Measurements from ENCODE around the gene ANO6. TPM values are rescaled to one million over a fixed set of nuclear protein-coding genes. Genes with fewer than 3 reads are reported as not detected.
"Not testable (repeated sequence)": the region's sequence is repeated elsewhere in the genome, so short reads cannot be mapped to it uniquely, and the experiment has no call there.

ANO6 gene
- total RNA-seq, 4 donors from 2014 or later: 16.9 to 23.0 (median 20.4) TPM

DNA sequence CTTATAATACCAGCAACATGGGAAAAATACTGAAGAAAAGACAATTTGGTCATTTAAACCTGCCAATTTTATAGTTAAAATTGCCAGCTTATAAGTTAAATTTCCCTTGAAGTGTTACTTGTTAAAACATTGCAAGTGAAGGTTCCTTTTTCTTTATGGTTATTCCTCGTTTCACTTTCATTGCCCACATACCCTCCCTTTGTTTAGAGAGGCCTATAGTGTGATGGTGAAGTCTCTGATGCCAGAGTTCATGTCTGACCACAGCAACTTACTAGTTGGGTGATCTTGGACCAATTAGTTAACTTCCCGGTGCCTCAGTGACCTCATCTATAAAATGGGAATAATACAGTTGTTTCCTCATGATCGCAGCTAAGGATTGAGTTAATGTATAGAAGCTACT lies 173.5 kb downstream of the ANO6 start:
- H3K27me3 ChIP-seq: no peaks in the 10 kb centered on the region
- no peaks in the 10 kb centered on the region for H3K9me3 ChIP-seq
- H3K4me1 ChIP-seq: no peaks in the 10 kb centered on the region
- intact Hi-C loops (cut with DNase I; ENCODE audit: low total_unique reads): loop anchor here (10.0 kb wide), 1 partner anchor 205 kb away; no protein-coding TSS in a partner anchor
- no peak overlapping the region for H3K4me3 ChIP-seq
- in situ Hi-C loops (cut with MboI; ENCODE audit: low pct_ligation_motif_present in 1 of 4, low pct_unique_long_range_greater_than_20kb in 1 of 4, low sequenced_read_pairs in 3 of 4): loop anchor here in 3 of 4 donors (10.0 to 25.0 kb wide), 2 partner anchors 177 to 205 kb away; partner anchors contain the start of gene ANO6 (in 1 of the 3)
- TF ChIP-seq POLR2A (IDR thresholded peaks at IDR 0.05): no peak
- TF ChIP-seq EP300 (IDR thresholded peaks at IDR 0.05; ENCODE audit: low read depth): no peak
- TF ChIP-seq, protein P1, sequence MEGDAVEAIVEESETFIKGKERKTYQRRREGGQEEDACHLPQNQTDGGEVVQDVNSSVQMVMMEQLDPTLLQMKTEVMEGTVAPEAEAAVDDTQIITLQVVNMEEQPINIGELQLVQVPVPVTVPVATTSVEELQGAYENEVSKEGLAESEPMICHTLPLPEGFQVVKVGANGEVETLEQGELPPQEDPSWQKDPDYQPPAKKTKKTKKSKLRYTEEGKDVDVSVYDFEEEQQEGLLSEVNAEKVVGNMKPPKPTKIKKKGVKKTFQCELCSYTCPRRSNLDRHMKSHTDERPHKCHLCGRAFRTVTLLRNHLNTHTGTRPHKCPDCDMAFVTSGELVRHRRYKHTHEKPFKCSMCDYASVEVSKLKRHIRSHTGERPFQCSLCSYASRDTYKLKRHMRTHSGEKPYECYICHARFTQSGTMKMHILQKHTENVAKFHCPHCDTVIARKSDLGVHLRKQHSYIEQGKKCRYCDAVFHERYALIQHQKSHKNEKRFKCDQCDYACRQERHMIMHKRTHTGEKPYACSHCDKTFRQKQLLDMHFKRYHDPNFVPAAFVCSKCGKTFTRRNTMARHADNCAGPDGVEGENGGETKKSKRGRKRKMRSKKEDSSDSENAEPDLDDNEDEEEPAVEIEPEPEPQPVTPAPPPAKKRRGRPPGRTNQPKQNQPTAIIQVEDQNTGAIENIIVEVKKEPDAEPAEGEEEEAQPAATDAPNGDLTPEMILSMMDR (IDR thresholded peaks at IDR 0.05): no peak
- TF ChIP-seq POLR2AphosphoS5 (IDR thresholded peaks at IDR 0.05): no peak
- no peak for DNase-seq
- WGBS, 2 donors (ENCODE audit: low coverage in 1 of 2): 75 to 78% methylated on average over 3 of the region's 3 CpGs
- no peak overlapping the region for H3K27ac ChIP-seq
- H3K36me3 ChIP-seq: no peaks in the 10 kb centered on the region

DNA sequence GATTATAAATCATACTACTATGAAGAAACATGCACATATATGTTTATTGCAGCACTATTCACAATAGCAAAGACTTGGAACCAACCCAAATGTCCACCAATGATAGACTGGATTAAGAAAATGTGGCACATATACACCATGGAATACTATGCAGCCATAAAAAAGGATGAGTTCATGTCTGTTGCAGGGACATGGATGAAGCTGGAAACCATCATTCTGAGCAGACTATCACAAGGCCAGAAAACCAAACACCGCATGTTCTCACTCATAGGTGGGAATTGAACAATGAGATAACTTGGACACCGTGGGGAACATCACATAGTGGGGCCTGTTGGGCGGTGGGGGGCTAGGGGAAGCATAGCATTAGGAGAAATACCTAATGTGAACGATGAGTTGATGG lies 181.6 kb downstream of the ANO6 start:
- in situ Hi-C loops (cut with MboI; ENCODE audit: low pct_ligation_motif_present in 1 of 4, low pct_unique_long_range_greater_than_20kb in 1 of 4, low sequenced_read_pairs in 3 of 4): loop anchor here in 2 of 4 donors (10.0 to 25.0 kb wide), 2 partner anchors 185 to 233 kb away; partner anchors contain the start of gene ANO6 (in 1 of the 2)
- intact Hi-C loops (cut with DNase I; ENCODE audit: low total_unique reads): not testable (repeated sequence)

DNA sequence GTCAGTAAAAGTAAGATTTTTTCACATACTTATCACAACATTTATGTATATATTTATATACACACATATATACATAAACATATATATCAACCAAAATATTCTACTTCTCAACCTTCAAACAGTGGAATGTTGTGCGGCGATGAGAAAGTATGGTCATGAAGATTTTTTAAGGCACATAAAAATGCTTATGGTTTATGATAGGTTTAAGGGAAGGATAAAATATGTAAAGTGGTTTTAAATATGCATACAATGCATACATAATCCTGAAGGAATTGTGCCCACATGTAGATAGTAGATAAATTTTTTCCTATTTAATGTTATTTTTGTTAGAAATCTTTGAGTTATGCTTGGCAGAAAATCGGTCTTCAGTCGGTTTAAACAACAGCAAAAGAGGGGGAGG lies 182.7 kb downstream of the ANO6 start:
- in situ Hi-C loops (cut with MboI; ENCODE audit: low pct_ligation_motif_present in 1 of 4, low pct_unique_long_range_greater_than_20kb in 1 of 4, low sequenced_read_pairs in 3 of 4) (loop anchor here in 2 of 4 donors (10.0 to 25.0 kb wide), 2 partner anchors 186 to 234 kb away; partner anchors contain the start of gene ANO6 (in 1 of the 2)), intact Hi-C loops (cut with DNase I; ENCODE audit: low total_unique reads) (no loop called here)
- 87 to 89% methylated on average over 4 of the region's 4 CpGs for WGBS, 2 donors (ENCODE audit: low coverage in 1 of 2)

More for the DNA sequence above, 181.6 kb downstream of the ANO6 start:
- H3K27ac ChIP-seq, H3K36me3 ChIP-seq, H3K4me1 ChIP-seq, H3K9me3 ChIP-seq, H3K4me3 ChIP-seq, DNase-seq, H3K27me3 ChIP-seq: not testable (repeated sequence)
- 95 to 100% methylated on average over 1 to 4 of the region's 4 CpGs for WGBS, 2 donors (ENCODE audit: low coverage in 1 of 2)

DNA sequence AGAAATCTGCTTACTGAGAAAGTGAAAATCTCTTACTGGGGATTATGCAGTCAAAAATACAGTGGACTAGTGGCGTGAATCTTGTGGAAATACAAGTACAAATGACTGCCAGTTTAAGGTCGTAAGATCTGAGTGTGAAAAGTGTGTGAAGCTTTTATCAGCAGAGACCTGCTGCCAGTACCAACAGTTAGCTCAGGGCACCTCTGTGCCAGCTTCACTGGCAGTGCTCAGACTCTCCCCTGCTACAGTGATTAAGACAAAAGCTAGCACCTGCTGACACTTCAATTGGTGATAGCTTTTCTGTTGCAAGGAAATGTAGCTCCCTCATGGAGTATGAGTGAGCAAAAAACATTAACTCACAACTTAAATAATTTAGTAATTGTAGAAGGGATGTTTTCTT lies 185.1 kb downstream of the ANO6 start:
- peaks cover 0 to 4% of the 10 kb centered on the region in 2 donors for H3K9me3 ChIP-seq
- in situ Hi-C loops (cut with MboI; ENCODE audit: low pct_ligation_motif_present in 1 of 4, low pct_unique_long_range_greater_than_20kb in 1 of 4, low sequenced_read_pairs in 3 of 4): no loop called here
- peaks cover 0 to 3% (median 0%) of the 10 kb centered on the region in 4 donors for H3K4me1 ChIP-seq
- no peak overlapping the region for H3K4me3 ChIP-seq
- intact Hi-C loops (cut with DNase I; ENCODE audit: low total_unique reads): no loop called here
- WGBS, 2 donors (ENCODE audit: low coverage in 1 of 2): 64 to 76% methylated on average over 2 of the region's 2 CpGs
- H3K27me3 ChIP-seq: no peaks in the 10 kb centered on the region
- TF ChIP-seq, protein P1 (IDR thresholded peaks at IDR 0.05): no peak
- TF ChIP-seq EP300 (IDR thresholded peaks at IDR 0.05; ENCODE audit: low read depth): no peak
- TF ChIP-seq POLR2AphosphoS5 (IDR thresholded peaks at IDR 0.05): no peak
- no peak for TF ChIP-seq POLR2A (IDR thresholded peaks at IDR 0.05)
- H3K27ac ChIP-seq: no peak overlapping the region
- H3K36me3 ChIP-seq: peaks cover 0 to 8% (median 0%) of the 10 kb centered on the region in 4 donors
- DNase-seq: no peak

More for the DNA sequence above, 182.7 kb downstream of the ANO6 start:
- no peak for DNase-seq
- TF ChIP-seq EP300 (IDR thresholded peaks at IDR 0.05; ENCODE audit: low read depth) (no peak), POLR2AphosphoS5 (IDR thresholded peaks at IDR 0.05) (no peak), POLR2A (IDR thresholded peaks at IDR 0.05) (no peak)
- TF ChIP-seq, protein P1 (IDR thresholded peaks at IDR 0.05): no peak
- peaks cover 0 to 4% of the 10 kb centered on the region in 2 donors for H3K9me3 ChIP-seq
- H3K4me1 ChIP-seq: peaks cover 0 to 3% (median 0%) of the 10 kb centered on the region in 4 donors
- H3K36me3 ChIP-seq: peaks cover 0 to 4% (median 0%) of the 10 kb centered on the region in 4 donors
- no peaks in the 10 kb centered on the region for H3K27me3 ChIP-seq
- H3K4me3 ChIP-seq: no peak overlapping the region
- H3K27ac ChIP-seq: no peak overlapping the region
